Measurements from ENCODE around the gene CDC42BPG. TPM values are rescaled to one million over a fixed set of nuclear protein-coding genes. Genes with fewer than 3 reads are reported as not detected.

Gene CDC42BPG
- total and polyA plus RNA-seq, 2 experiments from 2014 or later = not detected

DNA sequence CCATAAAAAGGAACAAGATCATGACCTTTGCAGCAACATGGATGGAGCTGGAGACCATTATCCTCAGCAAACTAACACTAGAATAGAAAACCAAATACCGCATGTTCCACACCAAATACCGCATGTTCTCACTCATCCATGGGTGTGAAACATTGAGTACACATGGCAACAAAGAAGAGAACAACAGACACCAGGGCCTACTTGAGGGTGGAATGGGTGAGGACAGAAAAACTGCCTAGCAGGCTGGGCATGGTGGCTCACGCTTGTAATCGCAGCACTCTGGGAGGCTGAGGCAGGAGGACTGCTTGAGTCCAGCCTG is 21.7 kb upstream of the CDC42BPG start:
- Histone ChIP-seq H2AFZ (no peak overlapping the region), H3K4me2 (ENCODE audit: unreplicated experiment) (peak overlapping the region; percentile 3)

DNA sequence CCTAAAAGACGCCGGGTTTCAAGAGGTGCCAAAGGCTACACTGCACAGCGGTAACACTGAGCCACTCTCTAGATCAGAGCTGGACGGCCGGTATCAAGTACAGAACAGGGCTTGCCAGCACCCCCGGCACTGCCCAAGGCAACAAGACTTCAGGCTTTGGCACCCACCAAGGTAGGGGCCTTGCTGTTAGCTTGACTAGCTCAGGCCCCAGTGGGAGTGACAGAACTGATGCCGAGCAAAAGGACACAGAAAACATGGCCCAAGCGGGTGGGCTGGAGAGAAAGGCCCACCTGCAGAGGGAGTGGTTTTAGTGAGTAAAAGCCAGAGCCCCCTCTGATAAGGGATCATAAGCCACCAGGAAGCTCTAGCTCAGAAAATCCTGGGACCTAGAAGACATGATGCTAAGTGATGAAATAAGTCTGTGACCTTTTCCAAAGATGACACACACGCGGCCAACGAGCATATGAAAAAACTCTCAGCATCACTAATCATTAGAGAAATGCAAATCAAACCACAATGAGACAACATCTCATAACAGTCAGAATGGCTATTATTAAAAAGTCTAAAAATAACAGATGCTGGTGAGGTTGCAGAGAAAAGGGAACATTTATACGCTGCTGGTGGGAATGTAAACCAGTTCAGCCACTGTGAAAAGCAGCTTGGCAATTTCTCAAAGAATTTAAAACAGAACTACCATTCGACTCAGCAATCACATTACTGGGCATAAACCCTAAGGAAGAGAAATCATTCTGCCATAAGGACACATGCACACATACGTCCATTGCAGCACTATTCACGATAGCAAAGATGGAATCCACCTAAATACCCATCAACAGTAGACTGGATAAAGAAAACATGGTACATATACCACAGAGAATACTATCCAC is 21.1 kb upstream of the CDC42BPG start:
- peak; percentile 92 for DNase-seq
- peaks cover 65% of the 10 kb centered on the region for H3K4me1 ChIP-seq (ENCODE audit: insufficient read depth)
- H3K27ac ChIP-seq = peak overlapping the region; percentile 99
- H2AFZ ChIP-seq = no peak overlapping the region
- H4K20me1 ChIP-seq (ENCODE audit: insufficient read depth) = peaks cover 9% of the 10 kb centered on the region; the same call in 1 of the 2 replicates
- H3K9me3 ChIP-seq (ENCODE audit: low read depth) = no peaks in the 10 kb centered on the region
- no peaks in the 10 kb centered on the region for H3K27me3 ChIP-seq (replicated peaks; ENCODE audit: insufficient read depth)
- WGBS, 2 experiments (ENCODE audit: low coverage in 1 of 2, low lambda C conversion rate in 2 of 2, missing lambda C conversion rate in 2 of 2) = 30 to 31% methylated on average over 15 of the region's 15 CpGs
- peaks cover 64% of the 10 kb centered on the region for H3F3A ChIP-seq (ENCODE audit: insufficient read depth)
- H3K4me2 ChIP-seq (ENCODE audit: unreplicated experiment) = peak overlapping the region; percentile 76
- H3K36me3 ChIP-seq (ENCODE audit: low read depth) = no peaks in the 10 kb centered on the region
- no peaks in the 10 kb centered on the region for H3K9me2 ChIP-seq (ENCODE audit: insufficient read depth)
- peak overlapping the region; percentile 84 for H3K9ac ChIP-seq
- in situ Hi-C loops (cut with MboI) = no loop called here
- no peak for TF ChIP-seq EZH2phosphoT487 (IDR thresholded peaks at IDR 0.05; ENCODE audit: insufficient read depth, low read depth)
- no peak for TF ChIP-seq EZH2 (IDR thresholded peaks at IDR 0.05; ENCODE audit: insufficient read depth, poor library complexity, severe bottlenecking)
- peaks cover 91% of the 10 kb centered on the region for H3K79me2 ChIP-seq (ENCODE audit: insufficient read depth)
- peak overlapping the region; percentile 11; the same call in 1 of the 2 replicates for H3K4me3 ChIP-seq

More for the DNA sequence above, 21.7 kb upstream of the CDC42BPG start:
- no peaks in the 10 kb centered on the region for H3K27me3 ChIP-seq (replicated peaks; ENCODE audit: insufficient read depth)
- H3K36me3 ChIP-seq (ENCODE audit: low read depth) = peaks cover 2% of the 10 kb centered on the region; the same call in 1 of the 2 replicates
- DNase-seq = no peak
- peaks cover 70% of the 10 kb centered on the region for H3K4me1 ChIP-seq (ENCODE audit: insufficient read depth)
- peaks cover 91% of the 10 kb centered on the region for H3K79me2 ChIP-seq (ENCODE audit: insufficient read depth)
- no peaks in the 10 kb centered on the region for H3K9me3 ChIP-seq (ENCODE audit: low read depth)
- H3K4me3 ChIP-seq = no peak overlapping the region
- H3K27ac ChIP-seq = peak overlapping the region; percentile 99
- TF ChIP-seq EZH2phosphoT487 (IDR thresholded peaks at IDR 0.05; ENCODE audit: insufficient read depth, low read depth) (no peak), EZH2 (IDR thresholded peaks at IDR 0.05; ENCODE audit: insufficient read depth, poor library complexity, severe bottlenecking) (no peak)
- 100% methylated on average over 4 of the region's 4 CpGs for WGBS, 2 experiments (ENCODE audit: low coverage in 1 of 2, low lambda C conversion rate in 2 of 2, missing lambda C conversion rate in 2 of 2)
- H3K9me2 ChIP-seq (ENCODE audit: insufficient read depth) = no peaks in the 10 kb centered on the region
- in situ Hi-C loops (cut with MboI) = no loop called here
- peaks cover 67% of the 10 kb centered on the region for H3F3A ChIP-seq (ENCODE audit: insufficient read depth)
- peak overlapping the region; percentile 54 for H3K9ac ChIP-seq
- peaks cover 9% of the 10 kb centered on the region; the same call in 1 of the 2 replicates for H4K20me1 ChIP-seq (ENCODE audit: insufficient read depth)

DNA sequence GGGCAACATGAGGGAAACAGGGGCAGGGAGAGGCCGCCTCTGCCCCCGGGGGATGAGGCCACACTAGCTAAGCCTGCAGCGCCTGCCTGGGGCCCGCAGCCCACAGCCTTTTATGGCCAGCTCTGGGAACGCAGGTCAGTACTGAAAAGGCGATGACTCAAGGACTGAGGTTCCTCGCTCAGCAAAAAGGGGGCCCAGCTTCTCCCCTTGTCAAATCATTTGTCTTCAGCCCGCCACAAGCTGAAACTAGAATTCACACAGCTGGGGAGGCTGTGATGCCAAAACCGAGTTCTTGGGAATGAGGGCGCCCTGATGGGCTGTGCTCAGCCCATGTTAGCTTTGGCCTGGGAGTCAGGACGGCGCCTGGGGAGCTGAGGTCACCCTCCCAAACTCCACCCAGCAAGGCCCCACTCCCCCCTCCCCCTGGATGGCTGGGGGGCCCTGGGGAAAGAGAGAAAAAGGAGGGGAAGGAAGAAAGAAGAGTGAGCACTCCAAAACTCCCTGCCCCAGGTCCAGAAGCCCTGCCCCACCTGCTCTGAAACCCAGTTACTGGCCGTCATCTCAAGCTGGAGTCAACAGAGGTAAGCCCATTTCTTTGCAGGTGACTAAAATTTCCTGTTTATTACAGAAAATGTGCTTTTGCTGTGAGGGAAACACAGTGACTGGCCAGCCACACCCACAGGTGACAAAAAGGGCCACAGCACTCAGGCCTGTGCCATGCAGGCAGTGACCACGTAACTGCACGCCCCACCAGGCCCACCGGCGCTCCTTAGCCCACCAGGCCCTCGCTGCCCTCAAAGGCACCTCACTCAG is 20.2 kb upstream of the CDC42BPG start:
- Histone ChIP-seq H3K4me3 (peak overlapping the region; percentile 11; the same call in 1 of the 2 replicates), H3K4me2 (ENCODE audit: unreplicated experiment) (peak overlapping the region; percentile 76), H3K9me2 (ENCODE audit: insufficient read depth) (no peaks in the 10 kb centered on the region), H3F3A (ENCODE audit: insufficient read depth) (peaks cover 56% of the 10 kb centered on the region), H3K9ac (peak overlapping the region; percentile 84), H3K79me2 (ENCODE audit: insufficient read depth) (peaks cover 91% of the 10 kb centered on the region), H4K20me1 (ENCODE audit: insufficient read depth) (peaks cover 9% of the 10 kb centered on the region; the same call in 1 of the 2 replicates), H3K4me1 (ENCODE audit: insufficient read depth) (peaks cover 57% of the 10 kb centered on the region), H3K27me3 (replicated peaks; ENCODE audit: insufficient read depth) (no peaks in the 10 kb centered on the region), H3K27ac (peak overlapping the region; percentile 99), H3K36me3 (ENCODE audit: low read depth) (0 out of 2 replicates have a peak, but pooled peaks cover 2% of the 10 kb centered on the region), H3K9me3 (ENCODE audit: low read depth) (no peaks in the 10 kb centered on the region), H2AFZ (no peak overlapping the region)
- TF ChIP-seq EZH2 (IDR thresholded peaks at IDR 0.05; ENCODE audit: insufficient read depth, poor library complexity, severe bottlenecking) = no peak
- no peak for TF ChIP-seq EZH2phosphoT487 (IDR thresholded peaks at IDR 0.05; ENCODE audit: insufficient read depth, low read depth)
- peak; percentile 96 for DNase-seq
- WGBS, 2 experiments (ENCODE audit: low coverage in 1 of 2, low lambda C conversion rate in 2 of 2, missing lambda C conversion rate in 2 of 2) = 24 to 25% methylated on average over 18 of the region's 18 CpGs
- in situ Hi-C loops (cut with MboI) = no loop called here

DNA sequence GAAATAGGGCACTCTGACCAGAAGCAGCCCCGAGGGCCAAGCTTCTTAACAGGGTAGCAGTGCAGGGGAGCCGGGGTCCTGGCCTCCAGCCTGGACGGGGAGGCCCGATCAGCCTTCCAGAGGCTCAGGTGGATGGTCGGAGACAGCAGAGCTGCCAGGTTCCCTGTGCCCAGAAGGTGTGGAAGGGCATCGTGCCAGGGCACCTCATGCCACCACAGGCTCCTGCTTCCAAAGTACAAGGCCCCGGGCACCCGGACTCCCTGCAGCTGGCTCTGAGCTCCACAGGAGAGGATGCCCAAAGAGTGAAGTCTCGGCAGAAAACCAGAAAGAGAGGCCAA is 19.7 kb upstream of the CDC42BPG start:
- H3K36me3 ChIP-seq (ENCODE audit: low read depth) = peaks cover 7% of the 10 kb centered on the region
- H4K20me1 ChIP-seq (ENCODE audit: insufficient read depth) = peaks cover 9% of the 10 kb centered on the region; the same call in 1 of the 2 replicates
- peaks cover 94% of the 10 kb centered on the region for H3K79me2 ChIP-seq (ENCODE audit: insufficient read depth)
- H3K4me3 ChIP-seq = peak overlapping the region; percentile 11; the same call in 1 of the 2 replicates
- peak overlapping the region; percentile 99 for H3K27ac ChIP-seq
- H3K9me2 ChIP-seq (ENCODE audit: insufficient read depth) = no peaks in the 10 kb centered on the region
- 16 to 19% methylated on average over 9 of the region's 9 CpGs for WGBS, 2 experiments (ENCODE audit: low coverage in 1 of 2, low lambda C conversion rate in 2 of 2, missing lambda C conversion rate in 2 of 2)
- peaks cover 51% of the 10 kb centered on the region for H3F3A ChIP-seq (ENCODE audit: insufficient read depth)
- no peak overlapping the region for H2AFZ ChIP-seq
- H3K4me1 ChIP-seq (ENCODE audit: insufficient read depth) = peaks cover 51% of the 10 kb centered on the region
- DNase-seq = no peak
- in situ Hi-C loops (cut with MboI) = no loop called here
- peak overlapping the region; percentile 84 for H3K9ac ChIP-seq
- H3K27me3 ChIP-seq (replicated peaks; ENCODE audit: insufficient read depth) = no peaks in the 10 kb centered on the region
- TF ChIP-seq EZH2phosphoT487 (IDR thresholded peaks at IDR 0.05; ENCODE audit: insufficient read depth, low read depth) (no peak), EZH2 (IDR thresholded peaks at IDR 0.05; ENCODE audit: insufficient read depth, poor library complexity, severe bottlenecking) (no peak)
- H3K4me2 ChIP-seq (ENCODE audit: unreplicated experiment) = peak overlapping the region; percentile 76
- H3K9me3 ChIP-seq (ENCODE audit: low read depth) = no peaks in the 10 kb centered on the region

Measured in GM23248 (cell line).